Left lung (tissue), 10 donors: Measurements from ENCODE around the gene THPO. TPM values are rescaled to one million over a fixed set of nuclear protein-coding genes. Genes with fewer than 3 reads are reported as not detected.

Experiments used
- ATAC-seq: fragments of 200-7000 bp; cut with Tn5 transposase; one replicate; pipeline ENCODE4 v1.9.1; 2020; ENCODE audit warnings: moderate library complexity
- DNase-seq, 4 donors: peaks; one replicate each; pipeline ENCODE4 v3.0.0-alpha.2; 2013 to 2020
- H3K27ac ChIP-seq, 2 donors: fragments of 200-600 bp; sonication (generic) in 1 of 2; one replicate each; pipeline versions ENCODE4 v1.5.0 to v1.8.0; 2020 to 2021
- H3K27me3 ChIP-seq, 2 donors: fragments of 200-600 bp; sonication (generic) in 1 of 2; one replicate each; pipeline versions ENCODE4 v1.5.0 to v1.8.0; 2020 to 2021
- H3K36me3 ChIP-seq, 2 donors: fragments of 200-600 bp; sonication (generic) in 1 of 2; one replicate each; pipeline versions ENCODE4 v1.5.0 to v1.8.0; 2020 to 2021
- H3K4me1 ChIP-seq, 2 donors: fragments of 200-600 bp; one replicate each; pipeline ENCODE4 v1.8.0; 2021
- H3K4me3 ChIP-seq, 2 donors: fragments of 200-600 bp; sonication (generic) in 1 of 2; one replicate each; pipeline versions ENCODE4 v1.5.0 to v1.8.0; 2020 to 2021; ENCODE audit warnings: mild to moderate bottlenecking in 1 of 2
- H3K9me3 ChIP-seq, 2 donors: fragments of 200-600 bp; sonication (generic) in 1 of 2; one replicate each; pipeline versions ENCODE4 v1.5.0 to v1.8.0; 2020 to 2021
- CTCF ChIP-seq, 2 donors: fragments of 200-600 bp; sonication (generic) in 1 of 2; IDR thresholded peaks; one replicate each; pipeline versions ENCODE4 v1.5.0 to v1.8.0; 2021; ENCODE audit warnings: antibody characterized with exemption in 2 of 2
- intact Hi-C, 2 donors: fragments of 100-400 bp; cut with DNase I; formaldehyde crosslinking; loops; one replicate each; pipeline versions ENCODE4 v1.11.2 to v1.14.2; 2022
- polyA plus RNA-seq, 6 donors: library from polyadenylated mRNA; unstranded; fragments of 120-200 nt; gene quantifications; one replicate each; pipeline ENCODE4 v1.2.1, GENCODE V29; 2013; ENCODE audit not compliant: insufficient read length in 6 of 6
- total RNA-seq, 2 donors: library from RNA; stranded (reverse); fragmentation: NEBNext Ultra II Directional; extraction: Animal tissue kit (Norgen Biotek cat#: 25700); gene quantifications; one replicate each; pipeline ENCODE4 v1.2.1, GENCODE V29; 2021
- donor health status: DM: no; HTN: yes; CAD: no.
- donor health status: DM: no; HTN: no; CAD: no.

Gene THPO
- total and polyA plus RNA-seq, 8 donors: 0.23 to 2.3 (median 1.8) TPM

- DNase-seq (no peak), ATAC-seq (no peak)
- H3K36me3 ChIP-seq: no peaks in the 10 kb centered on the region
- H3K9me3 ChIP-seq: no peaks in the 10 kb centered on the region
- H3K27ac ChIP-seq: no peak overlapping the region
- intact Hi-C loops: no loop called here
- H3K27me3 ChIP-seq: peaks cover 9 to 46% of the 10 kb centered on the region in 2 donors
- TF ChIP-seq CTCF (IDR thresholded peaks at IDR 0.05): no peak
- H3K4me3 ChIP-seq: no peak overlapping the region
- peaks cover 5 to 7% of the 10 kb centered on the region in 2 donors for H3K4me1 ChIP-seq
Observed at GRCh38 chr3:184386047-184386806, 8.2 kb upstream of the THPO start.

- peaks cover 16 to 57% of the 10 kb centered on the region in 2 donors for H3K27me3 ChIP-seq
- intact Hi-C loops: no loop called here
- H3K36me3 ChIP-seq: no peaks in the 10 kb centered on the region
- H3K27ac ChIP-seq: no peak overlapping the region
- TF ChIP-seq CTCF (IDR thresholded peaks at IDR 0.05): no peak
- no peak overlapping the region for H3K4me3 ChIP-seq
- peaks cover 11 to 18% of the 10 kb centered on the region in 2 donors for H3K4me1 ChIP-seq
- DNase-seq (no peak), ATAC-seq (no peak)
- no peaks in the 10 kb centered on the region for H3K9me3 ChIP-seq
Observed at GRCh38 chr3:184384856-184385422, 6.9 kb upstream of the THPO start.

GRCh38 chr3:184384342-184384741, 6.3 kb upstream of the THPO start:
- no peak for TF ChIP-seq CTCF (IDR thresholded peaks at IDR 0.05)
- intact Hi-C loops: no loop called here
- Histone ChIP-seq H3K9me3 (no peaks in the 10 kb centered on the region), H3K27me3 (peaks cover 16 to 61% of the 10 kb centered on the region in 2 donors), H3K36me3 (no peaks in the 10 kb centered on the region), H3K4me3 (no peak overlapping the region), H3K4me1 (peaks cover 11 to 18% of the 10 kb centered on the region in 2 donors), H3K27ac (no peak overlapping the region)
- ATAC-seq: no peak
- no peak for DNase-seq

GRCh38 chr3:184383033-184383740, 5.2 kb upstream of the THPO start:
- Histone ChIP-seq H3K36me3 (no peaks in the 10 kb centered on the region), H3K4me3 (no peak overlapping the region), H3K27ac (no peak overlapping the region), H3K4me1 (peaks cover 11 to 18% of the 10 kb centered on the region in 2 donors), H3K9me3 (no peaks in the 10 kb centered on the region), H3K27me3 (peaks cover 16 to 64% of the 10 kb centered on the region in 2 donors)
- ATAC-seq (no peak), DNase-seq (no peak)
- TF ChIP-seq CTCF (IDR thresholded peaks at IDR 0.05): no peak
- intact Hi-C loops: no loop called here
